HG03039 (cell line): ENCODE measurements around the gene RCOR1.
A peak's percentile ranks its signal among the peaks of the same experiment; 100 is the strongest.
"Not testable (repeated sequence)": the region's sequence is repeated elsewhere in the genome, so short reads cannot be mapped to it uniquely, and the experiment has no call there.

Experiments used
- ATAC-seq: cut with Tn5 transposase; IDR thresholded peaks from one replicate; pipeline ENCODE4 v1.9.1; 2021; ENCODE audit warnings: mild to moderate bottlenecking, moderate library complexity; ENCODE audit not compliant: unreplicated experiment

Gene RCOR1

GRCh38 chr14:102739190-102739469 lies 146.7 kb downstream of the RCOR1 start:
- no peak for ATAC-seq

- ATAC-seq, result no peak
These were observed 154.4 kb downstream of the RCOR1 start for GRCh38 chr14:102746634-102747438.

GRCh38 chr14:102748806-102749205 lies 156.4 kb downstream of the RCOR1 start:
- ATAC-seq, result no peak

- no peak for ATAC-seq
These were observed 157.2 kb downstream of the RCOR1 start for GRCh38 chr14:102749393-102750305.

DNA sequence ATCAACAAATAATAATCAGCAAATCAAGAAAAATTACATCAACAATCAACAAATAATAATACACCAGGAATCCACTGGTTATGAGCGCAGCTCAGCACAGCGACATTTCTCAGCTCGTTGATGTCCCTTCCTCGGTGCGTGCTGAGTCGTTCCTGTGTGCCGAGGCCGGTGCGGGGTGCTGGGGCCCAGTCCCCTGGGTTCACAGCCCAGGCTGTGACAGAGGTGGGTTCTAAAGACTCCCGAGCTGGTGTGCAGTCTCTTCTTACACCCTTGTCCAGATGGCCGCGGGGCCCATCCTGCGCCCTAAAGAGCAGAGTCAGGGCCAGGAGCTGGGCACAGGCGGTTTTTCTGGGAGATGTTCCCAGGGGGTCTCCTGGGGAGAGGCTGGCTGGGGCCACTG lies 157.9 kb downstream of the RCOR1 start:
- no peak for ATAC-seq

GRCh38 chr14:102751088-102751487 lies 158.6 kb downstream of the RCOR1 start:
- no peak for ATAC-seq

- no peak for ATAC-seq
These were observed 159.9 kb downstream of the RCOR1 start for GRCh38 chr14:102752239-102752847.

DNA sequence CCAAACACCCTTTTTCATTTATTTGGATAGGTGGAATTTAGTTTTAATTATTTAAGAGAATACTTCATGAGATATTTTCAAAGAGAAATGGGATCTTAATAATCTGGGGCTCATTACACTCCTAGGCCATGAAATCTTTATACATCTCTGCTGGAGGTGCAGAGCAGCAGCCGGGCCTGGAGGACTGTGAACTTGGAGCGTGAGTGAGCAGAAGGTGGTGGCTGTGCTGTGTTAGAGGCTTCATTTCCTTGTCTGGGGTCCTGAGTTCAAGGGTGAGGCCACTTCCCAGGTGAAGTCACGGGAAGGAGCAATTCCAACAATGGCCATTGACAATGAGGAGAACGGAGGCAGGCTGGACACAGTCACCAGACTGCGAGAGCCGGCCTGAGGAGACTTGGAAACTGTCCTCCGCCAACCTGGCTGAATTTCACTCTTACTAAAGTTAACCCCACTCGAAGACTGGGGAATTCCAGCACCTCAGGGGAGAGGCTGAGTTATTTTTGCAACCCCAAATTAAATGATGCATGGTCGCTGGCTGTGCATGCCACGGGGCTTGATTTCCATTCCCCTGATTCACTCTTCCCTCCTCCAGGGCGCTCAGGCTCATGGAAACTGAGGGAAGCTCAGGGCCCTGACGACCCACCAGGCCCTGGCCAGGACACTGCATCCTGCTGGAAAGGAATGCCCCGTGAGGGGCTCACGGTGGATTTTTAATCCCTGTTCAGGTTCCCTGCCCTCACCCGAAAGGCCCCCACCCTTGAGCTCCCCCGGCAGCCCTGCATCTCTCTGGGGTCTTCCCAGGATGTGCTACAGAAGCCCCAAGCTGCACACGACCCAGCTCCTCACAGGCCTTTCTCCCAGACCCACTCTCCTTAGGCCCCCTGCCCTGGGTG lies 162.2 kb downstream of the RCOR1 start:
- ATAC-seq, result peak; percentile 45

GRCh38 chr14:102757646-102758045 lies 165.2 kb downstream of the RCOR1 start:
- no peak for ATAC-seq

DNA sequence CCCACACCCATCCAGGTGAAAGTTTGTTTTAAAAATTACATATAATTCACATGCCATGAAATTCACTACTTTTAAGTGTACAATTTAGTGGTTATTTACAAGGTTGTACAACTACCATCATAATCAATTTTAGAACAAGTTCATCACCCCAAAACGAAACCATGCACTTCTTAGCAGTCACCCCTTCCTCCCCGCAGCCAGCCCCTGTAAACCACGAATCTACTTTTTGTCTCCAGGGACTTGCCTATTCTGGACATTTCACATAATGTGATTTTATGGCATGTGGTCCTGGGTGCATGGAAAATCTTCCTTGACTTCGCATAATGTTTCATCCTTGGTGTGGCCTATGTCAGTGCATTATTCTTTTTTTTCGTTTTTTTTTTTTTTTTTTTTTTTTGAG lies 165.6 kb downstream of the RCOR1 start:
- ATAC-seq, result no peak

- ATAC-seq, result no peak
These were observed 167.2 kb downstream of the RCOR1 start for GRCh38 chr14:102759456-102760187.

- no peak for ATAC-seq
These were observed 168.2 kb downstream of the RCOR1 start for GRCh38 chr14:102760496-102761193.

GRCh38 chr14:102761206-102761605 lies 168.8 kb downstream of the RCOR1 start:
- ATAC-seq, result no peak

- peak; percentile 49 for ATAC-seq
These were observed 171.8 kb downstream of the RCOR1 start for GRCh38 chr14:102764220-102764671.

DNA sequence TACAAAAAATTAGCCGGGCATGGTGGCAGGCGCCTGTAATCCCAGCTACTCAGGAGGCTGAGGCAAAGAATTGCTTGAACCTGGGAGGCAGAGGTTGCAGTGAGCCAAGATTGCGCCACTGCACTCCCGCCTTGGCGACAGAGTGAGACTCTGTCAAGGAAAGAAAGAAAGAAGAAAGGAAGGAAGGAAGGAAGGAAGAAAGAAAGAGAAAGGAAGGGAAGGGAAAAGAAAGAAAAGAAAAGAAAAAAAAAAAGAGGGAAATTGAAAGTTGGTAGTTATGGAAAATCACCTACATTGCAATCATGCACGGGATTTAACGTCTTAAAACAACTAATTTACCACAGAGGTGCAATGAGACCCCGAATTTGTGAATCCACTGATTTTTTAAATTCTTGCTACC lies 173.3 kb downstream of the RCOR1 start:
- not testable (repeated sequence) for ATAC-seq

GRCh38 chr14:102768223-102769048 lies 176.0 kb downstream of the RCOR1 start:
- ATAC-seq, result no peak

DNA sequence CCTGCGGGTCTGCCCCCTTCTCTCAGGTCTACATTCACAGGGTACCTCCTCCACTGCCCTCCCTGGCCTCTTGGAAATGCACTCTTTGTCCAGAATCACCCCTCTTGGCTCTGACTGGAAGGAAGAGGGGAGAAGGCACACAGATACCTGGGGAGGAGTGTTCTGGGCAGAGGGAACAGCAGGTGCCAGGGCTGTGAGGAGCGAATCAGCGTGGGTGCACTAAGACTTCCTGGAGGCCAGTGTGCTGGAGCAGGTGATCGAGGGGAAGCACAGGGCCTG lies 176.5 kb downstream of the RCOR1 start:
- no peak for ATAC-seq
